SK-N-MC (cell line): ENCODE measurements around the gene PAM16.

Experiments
- EZH2 ChIP-seq: fragments of 200-600 bp; sonication (generic); IDR thresholded peaks from one replicate; pipeline ENCODE4 v1.6.1; 2017; ENCODE audit warnings: antibody characterized with exemption
- POLR2AphosphoS5 ChIP-seq: IDR thresholded peaks from 2 replicates; pipeline ENCODE4 v1.6.1; 2012; ENCODE audit warnings: mild to moderate bottlenecking, low read depth, low read length, borderline replicate concordance

DNA sequence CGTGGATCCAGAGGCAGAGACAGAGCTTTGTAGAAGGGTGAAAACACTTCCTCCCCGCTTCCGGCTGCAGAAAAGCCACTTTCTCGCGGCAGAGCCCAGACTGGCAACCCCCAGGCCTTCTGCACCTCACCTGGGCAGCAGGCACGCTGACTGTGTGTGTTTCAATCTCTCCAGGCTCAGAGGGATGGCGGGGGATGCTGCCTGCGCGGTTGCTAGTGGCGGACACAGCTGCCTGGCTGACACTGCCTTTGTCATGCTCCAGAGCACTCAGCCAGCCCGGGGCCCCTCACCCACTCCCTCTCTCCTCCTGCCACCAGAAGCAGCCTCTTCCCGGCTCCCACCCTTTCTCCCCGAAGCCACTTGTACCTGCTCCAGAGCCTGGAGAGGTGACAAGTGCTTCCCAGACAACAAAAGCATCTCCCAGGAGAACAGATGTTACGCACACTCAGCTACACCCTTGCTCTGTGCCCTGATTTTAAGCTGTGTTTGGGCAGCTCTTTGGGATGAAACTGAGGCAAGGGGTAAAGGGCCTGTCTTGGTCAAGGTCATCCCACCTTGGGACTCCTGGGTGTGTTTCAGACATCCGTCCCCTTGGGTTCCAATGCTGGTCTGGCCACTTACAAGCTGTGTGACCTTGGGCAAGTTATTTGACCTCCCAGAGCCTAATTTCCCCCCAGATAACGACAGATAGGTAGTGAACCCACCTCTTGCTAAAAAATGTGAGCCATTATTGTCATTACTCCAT, 44.5 kb downstream of the PAM16 start:
- TF ChIP-seq EZH2: no peak
- TF ChIP-seq POLR2AphosphoS5: no peak
